Fibroblast of lung (primary cell): ENCODE measurements around the gene MORF4L2. TPM values are rescaled to one million over a fixed set of nuclear protein-coding genes. Genes with fewer than 3 reads are reported as not detected.

Source experiments
- DNase-seq, 2 donors: peaks; one replicate each; pipeline versions ENCODE4 v3.0.0 to v3.0.0-alpha.2; 2010; ENCODE audit warnings: low read depth in 2 of 2
- H2AFZ ChIP-seq: 2 replicates; pipeline ENCODE4 v1.5.1; 2012; ENCODE audit warnings: low read length, control low read depth, inconsistent platforms
- H3K27ac ChIP-seq: 2 replicates; pipeline ENCODE4 v1.5.1; 2011; ENCODE audit warnings: low read length, control low read depth; ENCODE audit not compliant: insufficient read depth
- H3K27me3 ChIP-seq: 2 replicates; pipeline ENCODE4 v1.5.1; 2011; ENCODE audit warnings: mild to moderate bottlenecking, low read length; ENCODE audit not compliant: control insufficient read depth, insufficient read depth
- H3K36me3 ChIP-seq: 2 replicates; pipeline ENCODE4 v1.5.1; 2011; ENCODE audit warnings: low read length; ENCODE audit not compliant: control insufficient read depth, insufficient read depth
- H3K4me1 ChIP-seq: 2 replicates; pipeline ENCODE4 v1.5.1; 2011; ENCODE audit warnings: low read length; ENCODE audit not compliant: control insufficient read depth, insufficient read depth; ENCODE audit errors: extremely low read depth
- H3K4me2 ChIP-seq: 2 replicates; pipeline ENCODE4 v1.5.1; 2011; ENCODE audit warnings: low read length, control low read depth; ENCODE audit not compliant: insufficient read depth; ENCODE audit errors: extremely low read depth
- H3K4me3 ChIP-seq, 4 experiments: fragments of 200-600 bp in 1 of 4; sonication (generic) in 1 of 4; replicated peaks in 1 of 4; 2 replicates each; pipeline ENCODE4 v1.5.1; 2011 to 2016; ENCODE audit warnings: low read length in 4 of 4, low read depth in 3 of 4, mild to moderate bottlenecking in 3 of 4, control low read depth in 2 of 4, inconsistent platforms in 1 of 4, mixed read lengths in 1 of 4; ENCODE audit not compliant: insufficient read depth in 1 of 4; ENCODE audit errors: control extremely low read depth in 1 of 4
- H3K79me2 ChIP-seq: 2 replicates; pipeline ENCODE4 v1.5.1; 2012; ENCODE audit warnings: mild to moderate bottlenecking, low read length, inconsistent platforms; ENCODE audit not compliant: control insufficient read depth, insufficient read depth
- H3K9ac ChIP-seq: 2 replicates; pipeline ENCODE4 v1.5.1; 2011; ENCODE audit warnings: mild to moderate bottlenecking, low read length, control low read depth; ENCODE audit not compliant: insufficient read depth
- H3K9me3 ChIP-seq: 2 replicates; pipeline ENCODE4 v1.5.1; 2012; ENCODE audit warnings: low read depth, low read length; ENCODE audit not compliant: control insufficient read depth, insufficient read depth
- H4K20me1 ChIP-seq: 2 replicates; pipeline ENCODE4 v1.5.1; 2011; ENCODE audit warnings: low read length; ENCODE audit not compliant: control insufficient read depth, insufficient read depth; ENCODE audit errors: extremely low read depth
- EZH2 ChIP-seq: IDR thresholded peaks from 2 replicates; pipeline ENCODE4 v1.5.1; 2012; ENCODE audit warnings: low read length, control low read depth, mild to moderate bottlenecking; ENCODE audit errors: missing control alignments
- polyA plus RNA-seq, 2 donors: library from polyadenylated mRNA; depleted of rRNA in 1 of 2; stranded (reverse) in 1 of 2; unstranded in 1 of 2; fragments of >200 nt; gene quantifications; 2 replicates each; pipeline ENCODE4 v1.2.1, GENCODE V29; 2011 to 2012; ENCODE audit warnings: missing spikeins in 1 of 2
- total RNA-seq: library from RNA; depleted of rRNA; stranded (reverse); fragments of >200 nt; gene quantifications from 2 replicates; pipeline ENCODE4 v1.2.1, GENCODE V29; 2014
- TF ChIP-seq, protein P1 (sequence below), 2 donors: IDR thresholded peaks in 1 of 2; conservative IDR thresholded peaks in 1 of 2; 1 replicate in 1 of 2; 2 replicates in 1 of 2; pipeline ENCODE4 v1.5.1; 2011 to 2012; ENCODE audit warnings: low read length in 2 of 2, control low read depth in 1 of 2, inconsistent platforms in 1 of 2, low read depth in 1 of 2, mild to moderate bottlenecking in 1 of 2

The MORF4L2 gene
- total and polyA plus RNA-seq, 2 donors (not counting 1 experiment from before 2014, with no cell fraction given) = 353 to 948 TPM

- no peaks in the 10 kb centered on the region for H3K36me3 ChIP-seq
- no peak overlapping the region for H3K4me3 ChIP-seq
- no peak for DNase-seq
- no peak overlapping the region for H3K4me2 ChIP-seq
- H3K79me2 ChIP-seq = no peaks in the 10 kb centered on the region
- H3K4me1 ChIP-seq = peaks cover 8% of the 10 kb centered on the region
- TF ChIP-seq, protein P1, sequence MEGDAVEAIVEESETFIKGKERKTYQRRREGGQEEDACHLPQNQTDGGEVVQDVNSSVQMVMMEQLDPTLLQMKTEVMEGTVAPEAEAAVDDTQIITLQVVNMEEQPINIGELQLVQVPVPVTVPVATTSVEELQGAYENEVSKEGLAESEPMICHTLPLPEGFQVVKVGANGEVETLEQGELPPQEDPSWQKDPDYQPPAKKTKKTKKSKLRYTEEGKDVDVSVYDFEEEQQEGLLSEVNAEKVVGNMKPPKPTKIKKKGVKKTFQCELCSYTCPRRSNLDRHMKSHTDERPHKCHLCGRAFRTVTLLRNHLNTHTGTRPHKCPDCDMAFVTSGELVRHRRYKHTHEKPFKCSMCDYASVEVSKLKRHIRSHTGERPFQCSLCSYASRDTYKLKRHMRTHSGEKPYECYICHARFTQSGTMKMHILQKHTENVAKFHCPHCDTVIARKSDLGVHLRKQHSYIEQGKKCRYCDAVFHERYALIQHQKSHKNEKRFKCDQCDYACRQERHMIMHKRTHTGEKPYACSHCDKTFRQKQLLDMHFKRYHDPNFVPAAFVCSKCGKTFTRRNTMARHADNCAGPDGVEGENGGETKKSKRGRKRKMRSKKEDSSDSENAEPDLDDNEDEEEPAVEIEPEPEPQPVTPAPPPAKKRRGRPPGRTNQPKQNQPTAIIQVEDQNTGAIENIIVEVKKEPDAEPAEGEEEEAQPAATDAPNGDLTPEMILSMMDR (conservative IDR thresholded peaks at IDR 0.05 in 1 of 2, IDR thresholded peaks at IDR 0.05 in 1 of 2; ENCODE audit: low read depth in 1 of 2, low read length in 2 of 2) = no peak
- TF ChIP-seq EZH2 = no peak
- no peaks in the 10 kb centered on the region for H4K20me1 ChIP-seq
- H3K9me3 ChIP-seq = no peaks in the 10 kb centered on the region
- no peak overlapping the region for H3K27ac ChIP-seq
- no peak overlapping the region for H3K9ac ChIP-seq
- no peak overlapping the region for H2AFZ ChIP-seq
- H3K27me3 ChIP-seq = peaks cover 8% of the 10 kb centered on the region
Measured at GRCh38 chrX:103727115-103727514, 40.6 kb upstream of the MORF4L2 start.

DNA sequence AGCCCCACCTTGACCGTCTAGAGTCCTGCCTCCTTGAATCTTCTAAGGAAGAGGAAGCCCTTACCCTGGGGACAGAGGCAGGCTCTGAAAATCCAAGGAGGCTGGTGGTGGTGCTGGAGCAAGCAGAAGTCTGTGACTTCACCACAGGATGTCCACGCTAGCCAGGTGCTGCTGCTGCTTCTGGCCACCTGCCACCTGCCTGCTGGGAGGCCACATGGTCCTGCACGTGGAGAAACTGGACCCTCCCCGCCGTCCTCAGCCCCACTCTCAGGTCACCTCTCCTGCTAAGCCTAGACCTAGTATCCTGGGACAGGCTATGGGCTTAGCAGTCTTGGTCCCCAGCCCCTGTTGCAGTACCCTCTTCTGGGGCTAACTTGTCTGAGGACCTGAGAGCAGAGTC lies 40.0 kb upstream of the MORF4L2 start:
- Histone ChIP-seq H4K20me1 (no peaks in the 10 kb centered on the region), H3K27me3 (peaks cover 8% of the 10 kb centered on the region), H3K4me3 (no peak overlapping the region), H3K79me2 (no peaks in the 10 kb centered on the region), H2AFZ (no peak overlapping the region), H3K36me3 (no peaks in the 10 kb centered on the region), H3K4me1 (peaks cover 4% of the 10 kb centered on the region), H3K9ac (no peak overlapping the region), H3K4me2 (no peak overlapping the region), H3K9me3 (no peaks in the 10 kb centered on the region), H3K27ac (no peak overlapping the region)
- no peak for TF ChIP-seq EZH2
- TF ChIP-seq, protein P1 (conservative IDR thresholded peaks at IDR 0.05 in 1 of 2, IDR thresholded peaks at IDR 0.05 in 1 of 2; ENCODE audit: low read depth in 1 of 2, low read length in 2 of 2) = no peak
- DNase-seq = no peak

DNA sequence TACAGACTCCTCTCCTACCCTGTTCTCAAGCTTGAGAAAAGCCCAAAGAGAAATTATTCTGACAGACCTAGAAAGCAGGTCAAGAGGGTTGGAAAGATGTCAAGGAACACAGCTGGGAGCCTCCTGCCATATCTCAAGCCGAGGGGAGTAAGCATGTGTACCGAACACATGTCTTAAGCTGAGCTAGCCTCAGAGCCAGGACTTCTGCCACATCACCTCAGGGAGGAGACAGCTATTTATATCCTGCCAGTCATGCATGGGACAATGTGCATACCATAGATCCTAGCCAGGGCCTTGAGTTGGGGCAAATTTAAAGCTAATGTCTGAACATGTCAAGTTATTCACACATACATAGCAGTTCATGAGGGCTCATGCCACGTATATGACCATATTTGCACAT lies 36.0 kb upstream of the MORF4L2 start:
- Histone ChIP-seq H3K4me3 (no peak overlapping the region), H3K9me3 (no peaks in the 10 kb centered on the region), H2AFZ (no peak overlapping the region), H3K79me2 (no peaks in the 10 kb centered on the region), H3K9ac (no peak overlapping the region), H3K4me2 (no peak overlapping the region), H3K27me3 (peaks cover 8% of the 10 kb centered on the region), H3K27ac (no peak overlapping the region), H4K20me1 (no peaks in the 10 kb centered on the region), H3K4me1 (no peaks in the 10 kb centered on the region), H3K36me3 (no peaks in the 10 kb centered on the region)
- TF ChIP-seq, protein P1 (conservative IDR thresholded peaks at IDR 0.05 in 1 of 2, IDR thresholded peaks at IDR 0.05 in 1 of 2; ENCODE audit: low read depth in 1 of 2, low read length in 2 of 2) = no peak
- no peak for TF ChIP-seq EZH2
- peak; percentile 58 to 61 for DNase-seq
